ENCODE measurements around the gene ALPL.
A peak's percentile ranks its signal among the peaks of the same experiment; 100 is the strongest.

- TF ChIP-seq CTCF (IDR thresholded peaks at IDR 0.05 in 8 of 11, conservative IDR thresholded peaks at IDR 0.05 in 3 of 11) (no peak), POLR2A (IDR thresholded peaks at IDR 0.05) (no peak), POLR2AphosphoS5 (IDR thresholded peaks at IDR 0.05) (peak in 1 of 3 donors; percentile 22)
These were observed 58.2 kb downstream of the ALPL start for GRCh38 chr1:21567241-21568005.
